ENCODE data around the gene SLC22A1. TPM values are rescaled to one million over a fixed set of nuclear protein-coding genes. Genes with fewer than 3 reads are reported as not detected.

SLC22A1 gene
- total RNA-seq, 2 experiments from 2014 or later = 0.31 to 1.1 TPM

- H3K9me3 Mint-ChIP-seq = peaks cover 8% of the 10 kb centered on the region
- TF ChIP-seq CTCF (IDR thresholded peaks at IDR 0.05) = no peak
- ATAC-seq (no peak), DNase-seq (no peak)
- CTCF ChIA-PET = no interaction called here
- H3K27ac Mint-ChIP-seq = no peak overlapping the region
- H3K4me1 Mint-ChIP-seq (ENCODE audit: low read depth) = no peaks in the 10 kb centered on the region
- POLR2A ChIA-PET = no interaction called here
- no peak overlapping the region for H3K4me3 Mint-ChIP-seq
- peaks cover 27% of the 10 kb centered on the region for H3K27me3 Mint-ChIP-seq
- H3K36me3 Mint-ChIP-seq (ENCODE audit: low read depth) = no peaks in the 10 kb centered on the region
- intact Hi-C loops (cut with micrococcal nuclease) = no loop called here
Observed at GRCh38 chr6:160207618-160208017, 86.0 kb downstream of the SLC22A1 start.

Other genes with a start within 250 kb of the SLC22A1 start
- gene MAS1, start 230.8 kb upstream of the SLC22A1 start, total RNA-seq = not detected
- 10 to 100 TPM; 81.7 to 82.4 TPM for gene IGF2R, start 152.7 kb upstream of the SLC22A1 start, total RNA-seq
- gene SLC22A2, start 137.0 kb downstream of the SLC22A1 start, total RNA-seq = not detected
- gene SLC22A3, start 226.6 kb downstream of the SLC22A1 start, total RNA-seq = not detected

Data from activated CD8-positive, alpha-beta T cell treated with anti-CD3 and anti-CD28 coated beads for 36 hours (primary cell).